C4-2B (cell line): Measurements from ENCODE around the gene TTC28.
"Not testable (repeated sequence)": the region's sequence is repeated elsewhere in the genome, so short reads cannot be mapped to it uniquely, and the experiment has no call there.

Experiments
- H3K27ac ChIP-seq: fragments of 450-650 bp; 2 replicates; pipeline ENCODE4 v1.5.1; 2017
- CTCF ChIP-seq: fragments of 450-650 bp; conservative IDR thresholded peaks from 2 replicates; pipeline ENCODE4 v1.5.1; 2017; ENCODE audit warnings: mild to moderate bottlenecking
- ZFX ChIP-seq: fragments of 450-650 bp; IDR thresholded peaks from 2 replicates; pipeline ENCODE4 v1.6.1; 2017

TTC28 gene

GRCh38 chr22:28560046-28560742 lies 119.4 kb downstream of the TTC28 start:
- TF ChIP-seq CTCF: no peak
- no peak for TF ChIP-seq ZFX
- no peak overlapping the region for H3K27ac ChIP-seq

GRCh38 chr22:28557184-28557583 lies 122.5 kb downstream of the TTC28 start:
- no peak for TF ChIP-seq ZFX
- no peak for TF ChIP-seq CTCF
- H3K27ac ChIP-seq: no peak overlapping the region

- not testable (repeated sequence) for H3K27ac ChIP-seq
These were observed 126.4 kb downstream of the TTC28 start for GRCh38 chr22:28553108-28553866.

DNA sequence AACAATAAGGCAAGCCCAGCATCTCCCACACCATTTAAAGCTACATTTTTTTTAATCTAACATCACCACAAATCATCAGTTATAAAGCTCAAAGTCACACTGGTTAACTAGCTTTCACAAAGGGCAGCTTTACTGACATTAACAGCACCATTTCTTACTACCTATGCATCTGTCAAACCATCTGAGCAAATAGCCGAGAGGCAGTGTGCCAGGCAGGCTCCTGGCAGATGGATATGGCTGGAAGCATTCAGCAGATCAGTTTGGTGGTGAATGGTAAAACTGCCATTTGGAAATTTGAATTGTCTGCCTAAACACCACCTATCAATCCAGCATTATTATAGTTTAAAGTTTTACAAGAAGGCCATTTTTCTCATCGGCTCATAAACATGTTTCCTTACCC lies 131.2 kb downstream of the TTC28 start:
- H3K27ac ChIP-seq: no peak overlapping the region

GRCh38 chr22:28547132-28547842 lies 132.4 kb downstream of the TTC28 start:
- TF ChIP-seq CTCF (no peak), ZFX (no peak)
- no peak overlapping the region for H3K27ac ChIP-seq

More for the DNA sequence above, 131.2 kb downstream of the TTC28 start:
- TF ChIP-seq CTCF: no peak
- TF ChIP-seq ZFX: no peak

GRCh38 chr22:28544431-28544868 lies 135.2 kb downstream of the TTC28 start:
- no peak for TF ChIP-seq CTCF
- no peak for TF ChIP-seq ZFX
- H3K27ac ChIP-seq: no peak overlapping the region

DNA sequence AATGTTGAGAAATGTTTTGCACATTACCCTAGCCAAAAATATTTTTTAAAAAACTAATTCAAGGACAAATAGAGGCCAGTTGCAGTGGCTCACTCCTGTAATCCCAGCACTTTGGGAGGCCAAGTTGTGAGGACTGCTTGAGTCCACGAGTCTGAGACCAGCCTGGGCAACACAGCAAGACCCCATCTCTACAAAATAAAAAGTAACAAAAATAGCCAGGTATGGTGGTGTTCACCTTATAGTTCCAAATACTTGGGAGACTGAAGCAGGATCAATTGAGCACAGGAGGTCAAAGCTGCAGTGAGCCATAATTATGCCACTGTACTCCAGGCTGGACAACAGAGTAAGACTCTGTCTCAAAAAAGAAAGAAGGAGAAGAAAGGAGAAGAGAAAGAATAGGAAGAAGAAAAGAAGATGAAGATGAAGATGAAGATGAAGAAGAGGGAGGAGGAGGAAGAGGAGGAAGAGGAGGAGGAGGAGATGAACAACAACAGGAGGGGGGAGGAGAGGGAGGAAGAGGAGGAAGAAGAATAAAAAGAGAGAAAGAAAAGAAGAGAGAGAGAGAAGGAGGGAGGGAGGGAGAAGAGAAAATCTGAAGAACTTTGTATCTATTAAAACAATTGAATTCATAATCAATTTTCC lies 136.5 kb downstream of the TTC28 start:
- TF ChIP-seq CTCF: no peak
- no peak for TF ChIP-seq ZFX
- H3K27ac ChIP-seq: no peak overlapping the region
